GM18909 (cell line): ENCODE measurements around the gene AIFM2.
"Not testable (repeated sequence)": the region's sequence is repeated elsewhere in the genome, so short reads cannot be mapped to it uniquely, and the experiment has no call there.

Experiments used
- ATAC-seq: cut with Tn5 transposase; IDR thresholded peaks from one replicate; pipeline ENCODE4 v1.9.1; 2021; ENCODE audit warnings: mild to moderate bottlenecking; ENCODE audit not compliant: unreplicated experiment, poor library complexity

The AIFM2 gene

DNA sequence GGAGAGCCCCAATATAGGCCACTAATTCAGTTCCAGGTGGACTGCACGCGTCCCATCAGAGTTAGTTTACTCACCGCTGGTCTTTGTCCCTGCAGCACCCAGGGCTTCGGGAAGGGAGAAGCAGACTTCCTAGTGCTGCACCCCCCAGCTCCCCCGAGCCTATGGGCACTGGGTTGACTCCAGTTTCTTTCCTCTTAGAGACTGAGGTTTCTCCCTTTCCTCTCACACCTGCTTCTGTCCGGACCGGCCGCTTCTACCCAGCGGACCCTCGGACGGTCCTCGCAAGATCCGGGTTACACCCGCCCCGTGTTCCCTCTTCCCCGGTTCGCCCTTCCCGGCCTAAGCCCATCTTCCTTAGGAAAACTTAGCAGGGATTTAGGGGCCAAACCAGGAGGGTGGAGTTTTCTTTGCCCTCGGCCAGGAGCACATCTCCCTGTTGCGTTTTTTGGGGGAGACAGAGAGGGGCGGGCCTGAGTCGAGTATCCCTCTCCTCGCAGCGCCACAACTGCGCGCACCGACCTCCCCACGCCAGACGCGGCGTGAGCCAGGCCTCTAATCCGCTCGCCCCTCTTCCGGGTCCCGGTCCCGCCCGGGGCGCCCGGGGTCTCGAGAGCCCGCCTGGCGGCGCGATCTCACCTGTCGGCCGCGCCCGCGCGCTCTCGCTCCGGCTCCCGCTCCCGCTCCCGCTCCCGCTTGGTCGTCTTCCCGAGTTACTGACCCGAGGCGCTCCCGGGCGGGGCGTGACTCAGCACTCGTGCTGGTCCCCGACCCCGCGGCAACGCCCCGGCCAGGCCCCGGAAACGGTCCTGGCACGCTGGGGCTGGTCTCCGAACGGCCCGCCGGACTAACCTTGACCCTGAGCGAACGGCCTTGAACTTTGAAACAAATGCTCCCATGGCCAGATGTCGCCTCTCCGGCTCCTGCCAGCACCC, at the start of gene AIFM2:
Gene AIFM2, minus strand, starts transcription at position 728 of the 932 bp plus-strand sequence. CDS start 8,741 bp downstream, outside the sequence.
- ATAC-seq: peak; percentile 75

DNA sequence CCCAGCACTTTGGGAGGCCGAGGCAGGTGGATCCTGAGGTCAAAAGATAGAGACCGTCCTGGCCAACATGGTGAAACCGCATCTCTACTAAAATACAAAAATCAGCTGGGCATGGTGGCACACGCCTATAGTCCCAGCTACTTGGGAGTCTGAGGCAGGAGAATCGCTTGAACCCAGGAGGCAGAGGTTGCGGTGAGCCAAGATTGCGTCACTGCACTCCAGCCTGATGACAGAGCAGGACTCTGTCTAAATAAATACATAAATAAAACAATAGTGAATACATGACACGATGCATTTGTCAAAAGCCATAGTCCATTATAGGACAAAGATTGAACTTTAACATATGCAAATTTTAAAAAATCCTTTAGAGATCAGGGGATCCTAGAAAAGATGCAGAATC, 46.6 kb upstream of the AIFM2 start:
- ATAC-seq: not testable (repeated sequence)

DNA sequence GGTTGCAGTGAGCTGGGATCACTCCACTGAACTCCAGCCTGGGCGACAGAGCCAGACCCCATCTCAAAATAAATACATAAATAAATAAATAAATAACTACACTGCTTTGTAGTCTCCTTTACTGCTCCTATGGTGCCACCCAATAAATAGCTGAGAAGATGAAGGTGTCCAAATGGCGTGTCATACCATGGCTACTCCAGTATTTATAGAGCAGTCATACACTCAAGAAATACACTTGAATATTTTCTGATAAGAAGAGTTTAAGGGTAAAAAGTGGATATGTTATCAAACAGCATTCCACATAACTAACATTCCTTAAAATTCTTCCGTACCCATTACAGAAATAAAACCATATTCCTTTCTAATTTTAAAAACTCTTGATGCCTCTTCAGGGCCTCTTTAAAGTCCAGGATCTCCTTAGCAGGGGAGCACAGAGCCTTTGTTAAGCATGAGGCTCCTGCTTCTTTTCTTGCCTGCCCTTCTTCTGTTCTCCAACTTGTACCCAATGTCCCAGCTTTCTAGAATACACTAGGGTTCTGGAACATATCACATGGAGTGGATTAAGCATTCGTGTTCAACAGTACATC, 45.6 kb upstream of the AIFM2 start:
- ATAC-seq: no peak

DNA sequence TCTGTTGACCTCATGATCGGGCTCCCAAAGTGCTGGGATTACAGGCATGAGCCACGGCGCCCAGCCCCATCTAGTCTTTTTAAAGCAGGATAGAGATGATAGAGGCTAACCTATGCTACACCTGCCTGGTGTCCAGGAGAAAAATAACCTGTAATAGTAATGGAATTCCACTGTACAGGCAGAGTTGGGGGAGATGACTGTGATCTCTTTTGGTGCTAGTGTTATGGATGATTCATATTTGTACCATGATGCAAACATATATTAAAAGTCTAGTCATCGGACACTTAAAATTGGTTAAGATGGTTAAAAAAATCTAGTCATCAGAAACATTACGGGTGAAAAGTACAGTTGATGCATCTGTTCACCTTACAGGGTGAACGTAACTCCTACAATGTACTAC, 43.8 kb upstream of the AIFM2 start:
- no peak for ATAC-seq

DNA sequence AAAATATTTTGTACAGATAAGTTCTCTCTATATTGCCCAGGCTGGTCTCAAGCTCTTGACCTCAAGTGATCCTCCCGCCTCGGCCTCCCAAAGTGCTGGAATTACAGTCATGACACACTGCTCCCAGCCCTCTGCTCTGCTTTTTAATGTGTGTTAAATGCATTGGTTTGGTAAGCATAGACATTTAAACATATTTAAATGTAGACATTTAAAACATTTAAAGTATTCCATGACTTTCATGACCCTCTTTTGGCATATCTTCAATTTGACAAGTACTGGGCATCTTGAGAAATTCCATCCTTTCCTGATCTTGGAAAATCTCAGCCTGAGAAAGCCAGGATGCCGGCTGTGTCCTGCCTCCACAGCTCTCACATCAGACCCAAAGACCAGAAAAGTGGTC, 42.9 kb upstream of the AIFM2 start:
- no peak for ATAC-seq

DNA sequence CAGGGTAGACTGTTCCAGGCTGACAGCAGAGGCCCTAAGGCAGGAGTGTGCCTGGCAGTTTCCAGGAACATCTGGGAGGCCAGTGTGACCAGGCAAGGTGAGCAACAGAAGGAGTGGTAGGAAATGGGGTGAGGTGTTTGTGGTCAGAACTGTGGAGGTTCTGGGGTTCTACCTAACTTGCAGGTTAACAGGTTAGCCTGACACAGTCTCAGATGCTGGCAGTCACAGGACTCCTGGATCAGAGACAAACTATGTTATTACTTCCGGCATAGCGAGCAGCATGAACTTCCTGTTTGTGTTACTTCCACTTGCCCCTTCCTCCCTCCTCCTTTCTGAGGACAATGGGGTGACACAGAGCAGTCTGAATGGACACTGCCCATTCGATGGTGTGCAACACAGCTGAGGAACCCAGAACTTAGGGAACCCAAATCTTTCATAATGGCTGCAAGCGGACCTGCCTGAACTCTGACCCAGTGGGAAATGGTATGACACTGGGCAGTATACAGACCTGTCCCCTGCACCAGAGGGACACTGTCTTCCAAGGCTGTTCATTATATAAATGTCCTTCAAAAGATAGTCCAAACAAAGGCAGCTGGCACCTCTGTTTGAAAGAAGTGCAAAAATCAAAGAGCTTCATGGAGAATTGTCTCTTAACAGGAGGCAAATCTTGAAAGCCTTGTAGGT, 41.6 kb upstream of the AIFM2 start:
- ATAC-seq: no peak

DNA sequence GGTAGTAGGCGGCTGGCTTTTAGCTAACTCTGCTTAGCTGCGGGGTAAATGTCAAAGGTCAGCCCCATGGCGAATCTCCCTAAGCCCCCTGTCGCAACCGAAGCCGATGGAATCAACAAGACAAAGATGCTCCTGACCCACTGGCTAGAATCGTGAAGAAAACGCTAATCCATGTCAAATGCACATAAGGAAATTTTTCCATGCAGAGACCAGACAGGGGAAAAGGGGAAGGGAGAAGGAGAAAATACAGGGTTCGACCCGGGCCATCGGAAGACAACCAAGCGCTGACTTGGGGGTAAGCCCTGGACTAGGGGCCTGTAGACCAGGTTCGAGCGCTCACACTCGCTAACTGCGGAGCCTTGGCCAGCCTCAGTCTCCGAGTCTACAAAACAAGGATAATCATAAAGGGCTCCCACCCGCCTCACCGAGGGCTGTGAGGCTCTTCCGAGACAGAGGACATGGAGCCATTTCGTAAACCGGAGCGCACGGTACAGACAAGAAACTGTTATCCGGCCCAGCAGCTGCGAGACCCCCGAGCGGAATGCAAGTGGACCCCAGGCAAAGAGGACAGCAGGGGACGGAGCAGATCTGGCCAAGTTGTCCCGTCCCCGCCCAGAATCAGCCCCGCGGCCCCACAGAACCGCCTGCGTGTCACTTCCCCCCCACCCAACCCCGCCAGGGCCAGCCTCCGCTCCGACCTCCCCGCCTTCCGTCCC, 37.2 kb upstream of the AIFM2 start:
- ATAC-seq: no peak

DNA sequence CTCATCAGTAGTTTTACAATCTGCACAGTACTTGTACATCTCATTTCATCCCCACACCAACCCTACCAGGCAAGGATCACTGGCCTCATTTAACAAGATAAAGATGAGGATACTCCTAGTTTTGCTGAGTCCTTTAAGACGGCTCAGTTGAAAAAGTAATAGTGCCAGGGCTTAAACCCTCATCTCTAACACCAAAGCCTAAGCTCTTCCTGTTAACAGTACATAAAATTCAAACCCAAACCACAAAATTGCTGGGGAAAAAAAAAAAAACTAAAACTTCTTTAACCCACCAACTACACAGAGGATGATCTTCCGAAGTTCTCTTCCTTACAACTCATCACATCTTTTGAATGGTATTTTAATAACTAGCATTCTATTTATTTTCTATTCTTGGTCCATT, 36.4 kb upstream of the AIFM2 start:
- no peak for ATAC-seq

DNA sequence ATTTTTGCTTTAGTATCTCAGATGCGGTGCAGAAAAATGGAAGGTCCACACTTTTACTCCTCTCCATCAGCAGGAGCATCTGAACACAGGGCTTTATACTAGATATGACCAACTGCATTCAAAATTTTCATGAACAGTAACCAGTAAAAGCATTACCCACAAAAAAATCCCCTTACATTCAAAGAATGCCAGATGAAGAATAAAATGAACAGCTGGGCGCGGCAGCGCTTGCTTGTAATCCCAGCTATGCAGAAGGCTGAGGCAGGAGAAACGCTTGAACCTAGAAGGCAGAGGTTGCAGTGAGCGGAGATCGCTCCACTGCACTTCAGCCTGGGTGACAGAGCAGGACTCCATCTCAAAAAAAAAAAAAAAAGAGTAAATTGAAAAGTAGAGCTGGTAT, 34.6 kb upstream of the AIFM2 start:
- no peak for ATAC-seq

DNA sequence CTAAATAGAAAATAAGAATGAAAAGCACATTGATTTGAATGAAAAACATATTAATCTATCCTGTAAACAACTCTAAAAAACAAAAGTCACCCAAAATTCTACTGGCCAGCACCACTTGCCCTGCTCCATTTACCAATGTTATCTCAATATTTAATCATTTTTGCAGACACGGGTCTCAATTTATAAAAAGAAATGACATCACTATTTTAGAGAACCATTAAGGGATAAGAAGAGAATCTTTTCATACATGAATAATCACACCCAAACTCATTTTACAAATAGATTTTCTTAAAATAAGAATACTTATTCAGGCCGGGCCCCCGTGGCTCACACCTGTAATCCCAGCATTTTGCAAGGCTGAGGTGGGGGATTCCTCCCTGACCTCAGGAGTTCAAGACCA, 33.8 kb upstream of the AIFM2 start:
- ATAC-seq: no peak

DNA sequence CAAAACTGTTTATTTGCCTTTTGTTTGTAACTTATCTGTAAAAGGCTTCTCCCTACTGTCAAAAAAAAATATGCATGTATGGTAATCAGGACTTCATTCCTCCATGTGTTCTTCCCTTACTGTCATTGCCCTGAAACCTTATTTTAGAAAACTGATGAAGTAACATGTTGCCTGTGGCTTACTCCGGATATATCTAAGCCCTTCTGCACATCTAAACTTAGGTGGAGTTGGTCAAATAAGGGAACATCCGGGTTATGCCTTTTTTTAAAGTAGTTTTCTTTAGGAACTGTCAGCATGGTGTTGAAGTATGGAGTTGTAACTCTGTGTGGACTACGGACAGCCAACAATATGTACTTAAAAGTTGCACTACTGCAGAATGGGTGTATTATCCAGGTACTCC, 31.5 kb upstream of the AIFM2 start:
- no peak for ATAC-seq

DNA sequence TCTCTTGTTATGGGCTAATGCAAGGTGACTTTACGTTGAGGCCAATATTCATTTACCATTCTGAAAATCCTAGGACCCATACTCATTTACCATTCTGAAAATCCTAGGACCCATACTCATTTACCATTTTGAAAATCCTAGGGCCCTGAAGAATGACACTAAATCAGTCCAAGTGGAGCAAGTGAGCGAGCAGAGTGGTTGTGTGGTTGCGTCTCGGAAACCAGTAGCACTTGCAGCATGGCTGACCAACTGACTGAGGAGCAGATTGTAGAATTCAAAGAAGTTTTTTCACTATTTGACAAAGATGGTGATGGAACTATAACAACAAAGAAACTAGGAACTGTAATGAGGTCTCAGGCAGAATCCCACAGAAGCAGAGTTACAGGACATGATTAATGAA, 30.8 kb upstream of the AIFM2 start:
- ATAC-seq: no peak

DNA sequence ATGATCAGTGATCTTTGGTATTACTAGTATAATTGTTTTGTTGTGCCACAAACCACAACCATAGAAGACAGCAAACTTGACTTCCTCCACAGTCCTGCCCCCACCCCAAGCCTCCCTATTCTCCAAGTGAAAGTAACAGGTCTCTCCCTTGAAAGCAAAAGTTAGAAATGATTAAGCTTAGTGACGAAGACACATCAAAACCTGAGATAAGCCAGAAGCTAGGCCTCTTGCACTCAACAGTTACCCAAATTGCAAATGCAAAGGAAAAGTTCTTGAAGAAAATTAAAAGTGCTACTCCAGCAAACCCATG, 30.2 kb upstream of the AIFM2 start:
- ATAC-seq: peak; percentile 71

DNA sequence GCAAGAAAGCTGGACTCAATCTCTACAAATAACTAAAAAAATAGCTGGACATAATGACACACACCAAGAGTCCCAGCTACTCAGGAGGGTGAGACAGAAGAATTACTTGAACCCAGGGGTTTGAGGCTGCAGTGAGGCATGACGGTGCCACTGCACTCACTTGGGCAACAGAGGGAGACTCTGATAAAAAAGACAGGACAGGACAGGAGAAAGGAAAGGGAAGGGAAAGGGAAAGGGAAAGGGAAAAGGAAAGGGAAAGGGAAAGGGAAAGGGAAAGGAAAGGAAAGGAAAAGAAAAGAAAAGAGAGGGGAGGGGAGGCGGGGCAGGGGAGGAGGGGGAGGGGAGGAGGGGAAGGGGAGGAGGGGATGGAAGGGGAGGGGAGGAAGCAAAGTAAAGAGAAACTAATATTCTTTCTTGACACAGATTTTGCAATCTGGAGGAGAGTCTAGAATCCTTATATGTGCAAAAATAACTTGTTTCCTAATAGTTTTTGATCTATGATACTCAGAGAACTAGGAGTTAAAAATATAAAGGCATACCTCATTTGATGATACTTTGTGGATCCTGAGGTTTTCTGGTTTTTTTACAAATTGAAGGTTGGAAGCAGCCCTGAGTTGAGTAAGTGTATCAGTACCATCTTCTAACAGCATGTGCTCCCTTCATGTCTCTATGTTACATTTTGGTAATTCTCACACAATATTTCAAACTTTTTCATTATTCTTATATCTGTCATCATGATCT, 29.7 kb upstream of the AIFM2 start:
- no peak for ATAC-seq

DNA sequence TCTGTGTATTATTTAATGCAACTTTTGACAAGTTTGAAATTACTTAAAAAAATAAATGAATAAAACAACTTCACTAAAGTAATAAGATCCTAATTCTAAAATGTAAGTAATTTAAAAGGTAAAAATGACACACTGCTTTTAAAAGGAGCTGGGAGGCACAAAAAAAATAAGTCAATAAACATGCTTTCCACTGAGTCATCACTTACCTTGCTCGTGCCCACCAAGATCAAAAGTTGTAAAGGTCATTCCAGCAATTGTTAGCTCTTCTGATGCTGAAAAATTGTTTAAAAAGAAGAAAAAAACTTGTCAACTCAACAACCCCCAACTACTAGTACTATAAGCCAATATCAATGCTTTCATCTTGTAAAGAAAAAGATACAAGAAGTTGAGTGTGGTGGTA, 28.2 kb upstream of the AIFM2 start:
- no peak for ATAC-seq

DNA sequence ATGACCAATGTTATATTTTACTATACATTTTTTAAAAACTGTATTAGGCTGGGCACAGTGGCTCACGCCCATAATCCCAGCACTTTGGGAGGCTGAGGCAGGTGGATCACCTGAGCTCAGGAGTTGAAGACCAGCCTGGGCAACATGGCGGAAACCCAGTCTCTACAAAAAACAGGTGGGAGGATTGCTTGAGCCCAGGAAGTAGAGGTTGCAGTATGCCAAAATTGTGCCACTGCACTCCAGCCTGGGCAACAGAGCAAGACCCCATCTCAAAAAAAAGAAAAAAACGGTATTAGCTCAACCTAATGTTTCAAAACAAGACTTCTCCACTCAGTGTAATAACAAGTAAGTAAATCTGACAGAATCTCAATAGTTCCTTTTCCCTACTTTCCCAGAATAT, 26.7 kb upstream of the AIFM2 start:
- not testable (repeated sequence) for ATAC-seq

DNA sequence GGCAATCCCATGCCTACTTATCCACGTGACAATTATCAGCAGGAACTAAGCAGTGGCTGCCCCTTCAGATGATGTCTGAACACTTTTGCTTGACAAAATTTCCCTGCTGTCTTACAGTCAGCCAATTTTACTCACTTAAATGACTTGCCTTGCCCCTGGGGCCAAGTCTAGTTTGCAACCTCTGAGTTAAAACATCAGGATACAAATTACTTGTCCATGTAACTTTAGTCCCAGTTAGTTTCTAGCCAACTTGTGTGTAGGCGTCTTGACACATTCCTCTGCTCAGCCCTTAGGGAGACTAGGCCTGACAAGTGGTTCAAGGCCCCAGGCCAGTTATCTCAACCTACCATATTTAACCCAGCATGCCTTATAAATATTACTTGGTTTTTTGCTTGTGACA, 25.5 kb upstream of the AIFM2 start:
- ATAC-seq: no peak

DNA sequence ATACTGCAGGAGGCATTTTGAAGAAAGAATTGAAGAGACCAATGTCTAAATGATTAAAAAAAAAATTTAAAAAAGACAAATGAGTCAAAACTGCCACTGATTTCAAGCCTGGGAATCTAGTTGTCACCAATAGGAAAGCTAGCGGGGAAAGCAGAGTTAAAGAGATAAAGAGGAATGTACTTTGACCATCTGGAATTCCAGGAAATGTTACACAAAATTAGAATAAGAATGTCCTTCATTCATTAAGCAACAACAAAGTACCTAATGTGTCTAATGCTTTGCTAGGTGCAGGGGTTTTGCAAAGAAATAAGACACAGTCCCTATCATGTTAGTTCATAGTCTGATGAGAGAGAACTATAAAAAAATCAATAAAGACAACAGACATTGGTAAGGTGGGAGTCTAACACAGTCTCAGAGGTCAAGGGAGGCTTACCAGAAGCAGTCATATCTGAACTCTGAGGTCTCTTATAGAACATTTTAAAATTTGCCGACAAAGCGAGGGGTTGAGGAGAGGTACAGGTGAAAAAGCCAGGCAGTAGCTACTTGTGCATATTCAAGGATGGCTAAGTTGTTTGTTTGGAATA, 22.7 kb upstream of the AIFM2 start:
- ATAC-seq: no peak

DNA sequence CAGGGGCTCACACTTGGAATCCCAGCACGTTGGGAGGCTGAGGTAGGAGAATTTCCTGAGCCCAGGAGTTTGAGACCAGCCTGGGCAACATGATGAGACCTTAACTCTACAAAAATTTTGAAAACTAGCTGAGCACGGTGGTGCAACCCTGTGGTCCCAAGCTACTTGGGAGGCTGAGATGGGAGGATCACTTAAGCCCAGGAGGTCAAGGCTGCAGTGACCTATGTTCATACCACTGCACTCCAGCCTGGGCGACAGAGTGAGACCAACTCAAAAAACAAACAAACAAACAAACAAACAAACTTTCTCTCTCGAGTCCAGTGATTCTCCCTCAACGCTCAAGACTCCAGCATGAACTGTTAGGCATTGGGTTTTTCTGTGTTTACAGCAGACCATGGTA, 15.9 kb upstream of the AIFM2 start:
- no peak for ATAC-seq

DNA sequence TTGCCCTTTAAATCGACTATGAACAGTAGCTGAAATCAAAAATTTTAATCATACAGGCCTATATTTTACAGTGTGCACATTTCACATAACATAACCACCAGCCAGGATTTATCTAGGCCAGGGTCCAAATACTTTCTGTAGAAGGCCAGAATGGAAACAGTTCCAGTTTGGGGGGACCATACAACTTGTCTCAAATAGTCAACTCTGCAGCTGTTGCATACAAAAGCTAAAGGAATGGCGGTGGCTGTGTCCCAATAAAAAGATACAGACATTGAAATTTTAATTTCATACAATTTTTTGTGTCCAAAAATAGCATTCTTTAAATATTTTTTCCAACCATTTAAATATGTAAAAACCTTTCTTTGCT, 14.6 kb upstream of the AIFM2 start:
- ATAC-seq: no peak
